Vagina (tissue), 2 donors: ENCODE data around the gene EIF3I. TPM values are rescaled to one million over a fixed set of nuclear protein-coding genes. Genes with fewer than 3 reads are reported as not detected.

Experiments
- DNase-seq, 2 donors: peaks; one replicate each; pipeline ENCODE4 v3.0.0-alpha.2; 2017; ENCODE audit errors: extremely low spot score in 2 of 2
- H3K27ac ChIP-seq: fragments of 200-600 bp; sonication (generic); one replicate; pipeline ENCODE4 v1.5.1; 2019
- H3K27me3 ChIP-seq: fragments of 200-600 bp; sonication (generic); one replicate; pipeline ENCODE4 v1.5.1; 2019
- H3K36me3 ChIP-seq, 2 donors: fragments of 200-600 bp; sonication (generic); one replicate each; pipeline ENCODE4 v1.5.1; 2017 to 2019
- H3K4me1 ChIP-seq: fragments of 200-600 bp; sonication (generic); one replicate; pipeline ENCODE4 v1.5.1; 2019
- H3K4me3 ChIP-seq, 2 donors: fragments of 200-600 bp; sonication (generic); 1 replicate in 1 of 2; 2 replicates in 1 of 2; pipeline ENCODE4 v1.5.1; 2016 to 2019
- H3K9me3 ChIP-seq: fragments of 200-600 bp; sonication (generic); one replicate; pipeline ENCODE4 v1.5.1; 2019
- POLR2A ChIP-seq, 2 donors: fragments of 450-650 bp; IDR thresholded peaks; one replicate each; pipeline ENCODE4 v1.6.1; 2017; ENCODE audit warnings: antibody characterized with exemption in 2 of 2, mild to moderate bottlenecking in 2 of 2, moderate library complexity in 2 of 2
- POLR2AphosphoS5 ChIP-seq, 2 donors: sonication (generic); formaldehyde crosslinking; IDR thresholded peaks; one replicate each; pipeline ENCODE4 v1.9.0; 2017; ENCODE audit warnings: antibody characterized with exemption in 2 of 2, mild to moderate bottlenecking in 2 of 2, low read depth in 1 of 2; ENCODE audit not compliant: insufficient read depth in 1 of 2
- intact Hi-C: fragments of 100-400 bp; cut with DNase I; formaldehyde crosslinking; loops from one replicate; pipeline ENCODE4 v1.15.1; 2023
- total RNA-seq: library from RNA; depleted of rRNA; stranded (reverse); fragments of >200 nt; gene quantifications from one replicate; pipeline ENCODE4 v1.2.3, GENCODE V29; 2016
- TF ChIP-seq, protein P1 (sequence below), 3 experiments: fragments of 450-650 bp in 2 of 3; fragments of 200-600 bp in 1 of 3; sonication (generic) in 1 of 3; IDR thresholded peaks; one replicate each; pipeline ENCODE4 v1.5.1; 2017 to 2019; ENCODE audit warnings: antibody characterized with exemption in 3 of 3, mild to moderate bottlenecking in 2 of 3, moderate library complexity in 2 of 3

The EIF3I gene
- total RNA-seq, 1 donor from 2014 or later, result 164 TPM

GRCh38 chr1:32195531-32195930 lies 26.7 kb upstream of the EIF3I start:
- Histone ChIP-seq H3K9me3 (no peaks in the 10 kb centered on the region), H3K27ac (no peak overlapping the region), H3K4me3 (no peak overlapping the region), H3K4me1 (peaks cover 10% of the 10 kb centered on the region), H3K27me3 (no peaks in the 10 kb centered on the region), H3K36me3 (peaks cover 0 to 71% of the 10 kb centered on the region in 2 donors)
- intact Hi-C loops, result no loop called here
- TF ChIP-seq, protein P1, sequence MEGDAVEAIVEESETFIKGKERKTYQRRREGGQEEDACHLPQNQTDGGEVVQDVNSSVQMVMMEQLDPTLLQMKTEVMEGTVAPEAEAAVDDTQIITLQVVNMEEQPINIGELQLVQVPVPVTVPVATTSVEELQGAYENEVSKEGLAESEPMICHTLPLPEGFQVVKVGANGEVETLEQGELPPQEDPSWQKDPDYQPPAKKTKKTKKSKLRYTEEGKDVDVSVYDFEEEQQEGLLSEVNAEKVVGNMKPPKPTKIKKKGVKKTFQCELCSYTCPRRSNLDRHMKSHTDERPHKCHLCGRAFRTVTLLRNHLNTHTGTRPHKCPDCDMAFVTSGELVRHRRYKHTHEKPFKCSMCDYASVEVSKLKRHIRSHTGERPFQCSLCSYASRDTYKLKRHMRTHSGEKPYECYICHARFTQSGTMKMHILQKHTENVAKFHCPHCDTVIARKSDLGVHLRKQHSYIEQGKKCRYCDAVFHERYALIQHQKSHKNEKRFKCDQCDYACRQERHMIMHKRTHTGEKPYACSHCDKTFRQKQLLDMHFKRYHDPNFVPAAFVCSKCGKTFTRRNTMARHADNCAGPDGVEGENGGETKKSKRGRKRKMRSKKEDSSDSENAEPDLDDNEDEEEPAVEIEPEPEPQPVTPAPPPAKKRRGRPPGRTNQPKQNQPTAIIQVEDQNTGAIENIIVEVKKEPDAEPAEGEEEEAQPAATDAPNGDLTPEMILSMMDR (IDR thresholded peaks at IDR 0.05), result no peak
- TF ChIP-seq POLR2A (IDR thresholded peaks at IDR 0.05) (no peak), POLR2AphosphoS5 (IDR thresholded peaks at IDR 0.05; ENCODE audit: insufficient read depth in 1 of 2, low read depth in 1 of 2) (no peak)
- no peak for DNase-seq

- Histone ChIP-seq H3K4me1 (peaks cover 12% of the 10 kb centered on the region), H3K4me3 (no peak overlapping the region), H3K9me3 (no peaks in the 10 kb centered on the region), H3K27me3 (no peaks in the 10 kb centered on the region), H3K27ac (no peak overlapping the region), H3K36me3 (peaks cover 0 to 64% of the 10 kb centered on the region in 2 donors)
- intact Hi-C loops, result no loop called here
- TF ChIP-seq, protein P1 (IDR thresholded peaks at IDR 0.05), result no peak
- no peak for TF ChIP-seq POLR2AphosphoS5 (IDR thresholded peaks at IDR 0.05; ENCODE audit: insufficient read depth in 1 of 2, low read depth in 1 of 2)
- DNase-seq, result no peak
These were observed 26.0 kb upstream of the EIF3I start for GRCh38 chr1:32195972-32196823.

DNA sequence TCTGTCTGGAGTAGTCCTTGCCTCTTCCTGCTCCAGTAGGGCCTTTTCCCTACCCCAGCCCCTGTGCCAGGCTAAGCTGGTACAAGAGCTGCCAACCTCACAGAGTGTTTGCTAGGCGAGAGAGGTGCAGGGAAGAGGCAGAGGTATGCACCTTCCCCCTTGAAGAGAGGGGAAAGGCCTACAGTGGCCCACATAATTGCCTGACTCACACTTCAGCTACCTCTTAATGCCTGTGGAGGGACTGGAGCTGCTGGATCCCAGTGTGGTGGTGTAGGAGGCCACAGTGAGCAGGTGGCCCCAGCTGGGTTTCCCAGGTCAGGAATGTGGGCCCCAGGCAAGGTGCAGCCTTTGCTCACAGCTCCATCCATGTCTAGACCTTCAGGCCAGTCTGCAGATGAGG lies 25.1 kb upstream of the EIF3I start:
- no peak overlapping the region for H3K4me3 ChIP-seq
- no peak for TF ChIP-seq POLR2AphosphoS5 (IDR thresholded peaks at IDR 0.05; ENCODE audit: insufficient read depth in 1 of 2, low read depth in 1 of 2)
- TF ChIP-seq, protein P1 (IDR thresholded peaks at IDR 0.05), result no peak
- H3K27ac ChIP-seq, result no peak overlapping the region
- H3K27me3 ChIP-seq, result no peaks in the 10 kb centered on the region
- no peak for DNase-seq
- H3K9me3 ChIP-seq, result no peaks in the 10 kb centered on the region
- intact Hi-C loops, result no loop called here
- peaks cover 21% of the 10 kb centered on the region for H3K4me1 ChIP-seq
- H3K36me3 ChIP-seq, result peaks cover 0 to 55% of the 10 kb centered on the region in 2 donors

- no peaks in the 10 kb centered on the region for H3K27me3 ChIP-seq
- no peak overlapping the region for H3K4me3 ChIP-seq
- TF ChIP-seq POLR2AphosphoS5 (IDR thresholded peaks at IDR 0.05; ENCODE audit: insufficient read depth in 1 of 2, low read depth in 1 of 2) (no peak), POLR2A (IDR thresholded peaks at IDR 0.05) (no peak)
- TF ChIP-seq, protein P1 (IDR thresholded peaks at IDR 0.05), result no peak
- no peak overlapping the region for H3K27ac ChIP-seq
- DNase-seq, result no peak
- H3K4me1 ChIP-seq, result peaks cover 23% of the 10 kb centered on the region
- no peaks in the 10 kb centered on the region for H3K9me3 ChIP-seq
- intact Hi-C loops, result no loop called here
- peaks cover 0 to 48% of the 10 kb centered on the region in 2 donors for H3K36me3 ChIP-seq
These were observed 24.4 kb upstream of the EIF3I start for GRCh38 chr1:32197837-32198236.
